Activated CD4-positive, alpha-beta T cell treated with anti-CD3 and anti-CD28 coated beads, Interleukin-2, amount 10 ng/mL, durations not matched to agents 24 days and 14 days (primary cell): ENCODE measurements around the gene CDYL. TPM values are rescaled to one million over a fixed set of nuclear protein-coding genes. Genes with fewer than 3 reads are reported as not detected.

Experiments used
- DNase-seq: peaks from one replicate; pipeline ENCODE4 v3.0.0; 2022
- H3K27ac Mint-ChIP-seq: one replicate; pipeline ENCODE4 v1.8.0; 2022; ENCODE audit warnings: mild to moderate bottlenecking, mixed read lengths
- H3K27me3 Mint-ChIP-seq: one replicate; pipeline ENCODE4 v1.8.0; 2022; ENCODE audit warnings: mixed read lengths
- H3K36me3 Mint-ChIP-seq: one replicate; pipeline ENCODE4 v1.8.0; 2022; ENCODE audit warnings: low read depth, mild to moderate bottlenecking, mixed read lengths
- H3K4me1 Mint-ChIP-seq: one replicate; pipeline ENCODE4 v1.8.0; 2021; ENCODE audit warnings: mixed read lengths
- H3K4me3 Mint-ChIP-seq: one replicate; pipeline ENCODE4 v1.8.0; 2022; ENCODE audit warnings: mild to moderate bottlenecking, moderate library complexity, mixed read lengths
- H3K9me3 Mint-ChIP-seq: one replicate; pipeline ENCODE4 v1.8.0; 2021; ENCODE audit warnings: mixed read lengths
- intact Hi-C: fragments of 100-400 bp; cut with micrococcal nuclease; formaldehyde crosslinking; loops from one replicate; pipeline ENCODE4 v1.15.1; 2023
- total RNA-seq: library from RNA; stranded (reverse); gene quantifications from 2 replicates; pipeline ENCODE4 v1.2.3, GENCODE V29; 2022

The CDYL gene
- total RNA-seq, 1 donor from 2014 or later = 23.4 TPM

- Mint-ChIP-seq H3K27ac (no peak overlapping the region), H3K9me3 (no peaks in the 10 kb centered on the region), H3K27me3 (no peaks in the 10 kb centered on the region), H3K4me1 (peaks cover 32% of the 10 kb centered on the region), H3K36me3 (peaks cover 6% of the 10 kb centered on the region), H3K4me3 (no peak overlapping the region)
- DNase-seq = no peak
- intact Hi-C loops = loop anchor here (5.0 kb wide), 2 partner anchors 59 to 306 kb away; partner anchors contain the start of gene RPP40
Measured at GRCh38 chr6:4943716-4944115, 167.5 kb downstream of the CDYL start.

- peaks cover 32% of the 10 kb centered on the region for H3K4me1 Mint-ChIP-seq
- no peaks in the 10 kb centered on the region for H3K9me3 Mint-ChIP-seq
- intact Hi-C loops = loop anchor here (5.0 kb wide), 2 partner anchors 58 to 307 kb away; partner anchors contain the start of gene RPP40
- peak overlapping the region; percentile 2 for H3K27ac Mint-ChIP-seq
- DNase-seq = no peak
- H3K36me3 Mint-ChIP-seq = peaks cover 6% of the 10 kb centered on the region
- H3K27me3 Mint-ChIP-seq = no peaks in the 10 kb centered on the region
- H3K4me3 Mint-ChIP-seq = no peak overlapping the region
Measured at GRCh38 chr6:4944325-4944724, 168.1 kb downstream of the CDYL start.

GRCh38 chr6:4946521-4946920, 170.3 kb downstream of the CDYL start:
- no peak for DNase-seq
- Mint-ChIP-seq H3K4me3 (no peak overlapping the region), H3K4me1 (peaks cover 20% of the 10 kb centered on the region)

GRCh38 chr6:4947716-4948115, 171.5 kb downstream of the CDYL start:
- Mint-ChIP-seq H3K27ac (no peak overlapping the region), H3K9me3 (no peaks in the 10 kb centered on the region), H3K4me1 (peaks cover 9% of the 10 kb centered on the region), H3K4me3 (no peak overlapping the region), H3K36me3 (peaks cover 4% of the 10 kb centered on the region), H3K27me3 (no peaks in the 10 kb centered on the region)
- no peak for DNase-seq
- intact Hi-C loops = no loop called here

More at GRCh38 chr6:4946521-4946920, 170.3 kb downstream of the CDYL start:
- H3K9me3 Mint-ChIP-seq = no peaks in the 10 kb centered on the region
- H3K36me3 Mint-ChIP-seq = peaks cover 4% of the 10 kb centered on the region
- intact Hi-C loops = no loop called here
- no peaks in the 10 kb centered on the region for H3K27me3 Mint-ChIP-seq
- no peak overlapping the region for H3K27ac Mint-ChIP-seq

- no peaks in the 10 kb centered on the region for H3K27me3 Mint-ChIP-seq
- peaks cover 7% of the 10 kb centered on the region for H3K36me3 Mint-ChIP-seq
- no peak overlapping the region for H3K4me3 Mint-ChIP-seq
- peaks cover 2% of the 10 kb centered on the region for H3K4me1 Mint-ChIP-seq
- no peak overlapping the region for H3K27ac Mint-ChIP-seq
- no peak for DNase-seq
- no peaks in the 10 kb centered on the region for H3K9me3 Mint-ChIP-seq
- intact Hi-C loops = no loop called here
Measured at GRCh38 chr6:4948781-4949450, 172.7 kb downstream of the CDYL start.

- Mint-ChIP-seq H3K4me3 (no peak overlapping the region), H3K9me3 (no peaks in the 10 kb centered on the region), H3K27ac (no peak overlapping the region), H3K27me3 (no peaks in the 10 kb centered on the region), H3K4me1 (no peaks in the 10 kb centered on the region), H3K36me3 (peaks cover 7% of the 10 kb centered on the region)
- intact Hi-C loops = no loop called here
- no peak for DNase-seq
Measured at GRCh38 chr6:4950076-4950475, 173.9 kb downstream of the CDYL start.

GRCh38 chr6:4950836-4951533, 174.8 kb downstream of the CDYL start:
- no peak overlapping the region for H3K4me3 Mint-ChIP-seq
- DNase-seq = no peak
- H3K27me3 Mint-ChIP-seq = no peaks in the 10 kb centered on the region
- no peaks in the 10 kb centered on the region for H3K4me1 Mint-ChIP-seq
- intact Hi-C loops = no loop called here
- H3K9me3 Mint-ChIP-seq = no peaks in the 10 kb centered on the region
- peaks cover 5% of the 10 kb centered on the region for H3K36me3 Mint-ChIP-seq
- H3K27ac Mint-ChIP-seq = no peak overlapping the region

GRCh38 chr6:4953440-4953839, 177.2 kb downstream of the CDYL start:
- Mint-ChIP-seq H3K4me3 (no peak overlapping the region), H3K27me3 (no peaks in the 10 kb centered on the region), H3K9me3 (no peaks in the 10 kb centered on the region), H3K27ac (no peak overlapping the region), H3K4me1 (no peaks in the 10 kb centered on the region), H3K36me3 (peaks cover 5% of the 10 kb centered on the region)
- no peak for DNase-seq
- intact Hi-C loops = no loop called here

- no peak for DNase-seq
- no peak overlapping the region for H3K27ac Mint-ChIP-seq
- no peak overlapping the region for H3K4me3 Mint-ChIP-seq
- intact Hi-C loops = no loop called here
- no peaks in the 10 kb centered on the region for H3K9me3 Mint-ChIP-seq
- H3K4me1 Mint-ChIP-seq = no peaks in the 10 kb centered on the region
- peaks cover 5% of the 10 kb centered on the region for H3K36me3 Mint-ChIP-seq
- peaks cover 7% of the 10 kb centered on the region for H3K27me3 Mint-ChIP-seq
Measured at GRCh38 chr6:4956625-4957024, 180.4 kb downstream of the CDYL start.

GRCh38 chr6:4957521-4958231, 181.5 kb downstream of the CDYL start:
- DNase-seq = no peak
- Mint-ChIP-seq H3K27ac (no peak overlapping the region), H3K9me3 (no peaks in the 10 kb centered on the region), H3K4me3 (no peak overlapping the region), H3K36me3 (peaks cover 5% of the 10 kb centered on the region), H3K4me1 (no peaks in the 10 kb centered on the region), H3K27me3 (peaks cover 7% of the 10 kb centered on the region)
- intact Hi-C loops = no loop called here

- no peak overlapping the region for H3K4me3 Mint-ChIP-seq
- no peak overlapping the region for H3K27ac Mint-ChIP-seq
- DNase-seq = no peak
- intact Hi-C loops = no loop called here
- H3K36me3 Mint-ChIP-seq = peaks cover 5% of the 10 kb centered on the region
- peaks cover 7% of the 10 kb centered on the region for H3K27me3 Mint-ChIP-seq
- no peaks in the 10 kb centered on the region for H3K9me3 Mint-ChIP-seq
- H3K4me1 Mint-ChIP-seq = no peaks in the 10 kb centered on the region
Measured at GRCh38 chr6:4958624-4959023, 182.4 kb downstream of the CDYL start.

- H3K36me3 Mint-ChIP-seq = no peaks in the 10 kb centered on the region
- H3K9me3 Mint-ChIP-seq = no peaks in the 10 kb centered on the region
- H3K27me3 Mint-ChIP-seq = peaks cover 10% of the 10 kb centered on the region
- intact Hi-C loops = no loop called here
- no peak overlapping the region for H3K4me3 Mint-ChIP-seq
- no peak overlapping the region for H3K27ac Mint-ChIP-seq
- H3K4me1 Mint-ChIP-seq = no peaks in the 10 kb centered on the region
- no peak for DNase-seq
Measured at GRCh38 chr6:4961322-4962168, 185.3 kb downstream of the CDYL start.

GRCh38 chr6:4962905-4963304, 186.7 kb downstream of the CDYL start:
- DNase-seq = no peak
- H3K9me3 Mint-ChIP-seq = no peaks in the 10 kb centered on the region
- H3K27ac Mint-ChIP-seq = no peak overlapping the region
- H3K36me3 Mint-ChIP-seq = no peaks in the 10 kb centered on the region
- intact Hi-C loops = no loop called here
- H3K27me3 Mint-ChIP-seq = peaks cover 10% of the 10 kb centered on the region
- H3K4me3 Mint-ChIP-seq = no peak overlapping the region
- H3K4me1 Mint-ChIP-seq = no peaks in the 10 kb centered on the region
